IPS DF 4.7 (cell line): ENCODE data around the gene CD200.

Experiments used
- DNase-seq: peaks from one replicate; pipeline ENCODE4 v3.0.0-alpha.2; 2013; ENCODE audit warnings: low spot score; ENCODE audit errors: extremely low read depth

CD200 gene

DNA sequence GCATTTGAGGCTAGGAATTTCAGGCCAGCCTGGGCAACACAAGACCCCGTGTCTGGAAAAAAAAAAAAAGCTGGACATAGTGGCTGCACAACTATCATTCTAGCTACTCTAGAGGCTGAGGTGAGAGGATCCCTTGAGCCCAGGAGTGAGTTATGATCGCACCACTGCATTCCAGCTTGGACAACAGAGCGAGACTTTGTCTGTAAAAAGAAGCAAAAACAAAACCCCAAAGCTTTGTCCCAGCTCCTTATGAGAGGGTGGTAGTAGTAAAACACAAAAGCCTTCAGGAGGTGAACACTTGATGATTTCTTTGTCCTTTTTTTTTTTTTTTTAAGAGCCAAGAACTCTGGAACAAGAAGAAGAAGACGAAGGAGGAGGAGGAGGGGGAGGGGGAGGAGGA lies 1.1 kb upstream of the CD200 start:
- DNase-seq: no peak

DNA sequence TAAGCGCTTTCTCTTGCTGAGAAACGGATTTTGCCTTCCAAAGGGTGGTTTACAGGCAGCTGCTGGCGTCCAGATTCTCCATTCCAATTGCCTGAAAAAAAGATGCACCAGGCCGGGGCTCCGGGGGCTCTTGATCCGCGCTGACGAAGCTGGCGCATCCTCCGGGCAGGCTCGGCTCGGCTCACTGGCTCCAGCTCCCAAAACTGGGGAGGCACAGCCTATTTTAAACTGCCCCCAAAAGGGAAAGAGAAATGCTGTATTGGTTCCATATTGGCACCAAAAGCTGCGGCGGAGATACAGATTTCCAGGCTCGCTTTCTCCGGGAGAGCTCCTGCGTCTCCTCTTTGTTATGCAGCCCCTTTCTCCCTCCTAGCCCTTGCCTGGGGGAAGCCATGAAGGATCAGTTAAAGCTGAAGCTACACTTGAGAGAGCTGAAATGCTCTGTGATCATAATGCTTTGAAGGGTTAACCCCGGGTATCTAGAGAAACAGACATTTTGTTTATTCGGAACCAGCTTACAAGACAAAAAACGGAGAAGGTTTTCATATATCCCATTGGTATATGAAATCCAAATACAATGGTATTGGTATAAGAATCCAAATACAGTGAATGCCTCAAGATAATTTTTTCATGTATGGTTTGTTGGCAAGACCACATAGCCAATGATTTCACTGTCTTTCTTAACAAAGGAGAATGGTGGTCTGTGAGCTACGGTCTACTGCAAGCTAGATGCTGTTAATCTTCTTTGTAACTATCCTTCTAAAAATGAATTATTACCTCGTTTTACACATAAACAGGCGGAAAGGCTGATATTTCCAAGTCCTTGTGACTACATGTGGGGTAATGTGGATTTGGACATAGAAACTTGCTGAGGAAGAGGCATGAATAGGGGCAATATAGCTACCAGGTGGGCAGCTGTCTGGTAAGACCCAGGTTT lies 693 bp downstream of the CD200 start:
- DNase-seq: no peak

DNA sequence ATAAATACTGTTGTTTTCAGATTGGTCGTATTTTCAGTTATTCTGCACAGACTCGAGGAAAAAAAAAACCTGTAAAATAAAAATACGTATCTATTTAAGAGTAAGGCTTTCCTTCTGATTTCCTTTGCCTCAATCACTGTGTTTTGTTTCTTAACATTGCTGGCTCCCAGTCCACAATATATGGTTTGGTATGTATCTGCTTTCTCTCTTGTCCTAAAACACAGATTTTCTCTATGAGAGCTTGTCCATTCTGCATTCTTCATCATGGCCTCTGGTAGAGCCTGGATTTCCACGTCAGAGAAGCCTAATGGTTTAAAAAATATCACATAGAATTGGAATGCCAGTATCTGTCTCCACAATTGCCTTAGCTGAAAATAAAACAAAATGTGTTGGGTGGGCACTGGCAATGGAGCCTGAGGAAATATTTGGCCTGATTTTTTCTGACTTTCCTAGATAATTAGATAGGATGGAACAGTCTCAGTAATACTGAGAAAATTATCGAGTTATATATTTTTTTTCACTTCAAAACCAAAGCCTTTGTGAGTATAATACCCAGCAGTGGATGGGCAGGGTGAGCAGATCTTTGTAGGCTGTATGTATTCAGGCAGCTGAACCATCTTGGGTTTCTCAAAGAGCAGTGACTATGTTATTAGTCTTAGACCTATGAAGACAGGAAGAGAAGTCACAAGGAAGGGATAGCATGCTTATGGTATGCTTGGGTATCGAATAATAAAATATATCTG lies 1.9 kb downstream of the CD200 start:
- DNase-seq: no peak

DNA sequence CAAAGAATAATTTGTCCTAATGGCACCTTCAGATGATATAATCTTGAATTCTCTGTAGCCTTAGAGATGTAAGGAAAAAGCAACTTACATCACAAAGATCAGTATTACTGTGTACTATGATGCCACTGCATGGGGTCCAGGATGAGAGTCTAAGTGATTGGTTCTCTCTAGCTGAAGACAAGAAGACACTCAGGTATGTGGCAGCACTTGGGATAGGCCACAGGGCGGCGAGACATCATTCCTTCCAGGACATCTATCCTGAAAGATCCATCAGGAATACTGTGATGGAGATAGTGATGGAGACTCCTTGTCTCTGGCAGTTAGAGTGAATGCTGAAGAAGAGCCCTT lies 2.5 kb downstream of the CD200 start:
- no peak for DNase-seq

DNA sequence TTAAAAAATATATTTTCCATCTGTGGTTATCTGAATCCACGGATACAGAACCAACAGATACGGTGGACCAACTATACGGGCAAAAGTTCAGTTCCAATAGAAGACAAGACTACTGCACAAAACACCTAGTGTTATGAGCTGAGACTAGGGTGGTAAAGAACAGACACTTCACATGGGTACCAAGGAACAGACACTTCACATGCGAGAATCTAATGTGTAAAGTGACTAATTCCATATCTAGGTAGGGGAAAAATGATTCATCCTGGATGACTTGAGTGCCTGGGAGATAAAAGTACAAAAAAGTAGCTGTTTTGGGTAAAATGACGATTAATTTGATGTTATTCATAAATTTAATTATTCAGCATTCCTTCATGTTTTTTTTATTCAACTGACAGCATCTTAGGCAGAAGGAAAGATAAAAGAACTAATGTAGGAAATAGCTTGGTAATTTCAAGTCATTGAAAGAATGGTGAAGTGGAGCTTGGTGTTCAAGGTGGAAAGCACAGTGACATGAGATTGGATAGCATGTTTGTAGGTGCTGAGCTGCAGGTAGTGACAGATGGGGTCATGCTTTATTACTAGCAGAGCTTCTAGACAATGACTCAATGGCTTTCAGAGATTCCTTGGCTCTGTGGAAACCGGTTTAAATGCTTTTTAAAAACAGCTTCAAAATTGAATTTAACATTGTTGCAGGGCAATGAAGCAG lies 5.2 kb downstream of the CD200 start:
- DNase-seq: no peak

DNA sequence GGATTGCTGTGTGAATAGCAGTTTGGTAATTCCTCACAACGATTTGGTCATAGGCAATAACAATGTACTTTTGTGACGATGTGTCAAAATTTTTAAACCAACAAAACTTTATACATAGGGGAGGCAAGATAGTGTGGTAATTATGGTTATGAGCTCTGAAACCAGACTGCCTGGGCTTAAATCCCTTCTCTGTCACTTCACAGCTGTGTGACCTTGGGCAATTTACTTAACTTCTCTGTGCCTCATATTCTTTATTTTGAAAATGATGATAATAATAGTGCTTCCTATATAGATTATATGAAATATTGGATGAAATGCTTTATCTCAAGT lies 5.7 kb downstream of the CD200 start:
- no peak for DNase-seq

DNA sequence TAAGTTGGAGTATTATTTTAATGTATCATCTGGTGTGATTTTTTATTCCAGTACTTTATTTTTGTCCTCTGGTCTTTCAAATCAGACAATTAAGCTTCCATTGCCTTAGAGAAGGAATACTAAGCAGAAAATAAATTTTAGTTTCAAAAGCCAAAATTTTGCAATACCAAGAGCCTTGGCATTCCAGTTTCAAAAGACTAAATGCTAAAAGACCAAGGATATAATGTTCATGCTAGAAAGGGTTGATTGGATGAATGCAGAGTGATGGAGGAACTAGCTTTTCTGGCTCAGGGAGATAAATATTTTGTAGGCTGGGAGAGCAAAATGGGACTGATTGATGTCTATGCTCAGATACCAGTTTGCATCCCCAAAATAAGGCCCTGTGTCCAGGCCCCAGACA lies 6.2 kb downstream of the CD200 start:
- DNase-seq: no peak

DNA sequence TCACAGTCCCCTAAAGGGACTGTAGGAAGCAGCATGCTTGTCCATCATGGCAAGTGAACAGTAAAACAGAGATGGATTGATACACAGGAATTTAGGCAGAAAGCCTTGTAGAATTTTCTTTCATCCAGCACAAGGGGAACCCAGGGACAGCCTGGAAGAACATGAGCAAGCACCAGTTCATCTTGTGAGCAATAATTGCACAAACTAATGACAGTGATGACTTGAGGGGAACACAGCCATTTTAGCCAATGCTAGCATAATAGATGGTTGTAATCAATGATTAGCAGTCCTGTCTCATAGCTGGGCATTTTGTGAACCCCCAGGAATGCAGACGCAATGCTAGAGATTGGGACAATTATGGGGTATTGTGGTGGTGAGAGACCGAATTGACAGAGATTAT lies 6.7 kb downstream of the CD200 start:
- no peak for DNase-seq

DNA sequence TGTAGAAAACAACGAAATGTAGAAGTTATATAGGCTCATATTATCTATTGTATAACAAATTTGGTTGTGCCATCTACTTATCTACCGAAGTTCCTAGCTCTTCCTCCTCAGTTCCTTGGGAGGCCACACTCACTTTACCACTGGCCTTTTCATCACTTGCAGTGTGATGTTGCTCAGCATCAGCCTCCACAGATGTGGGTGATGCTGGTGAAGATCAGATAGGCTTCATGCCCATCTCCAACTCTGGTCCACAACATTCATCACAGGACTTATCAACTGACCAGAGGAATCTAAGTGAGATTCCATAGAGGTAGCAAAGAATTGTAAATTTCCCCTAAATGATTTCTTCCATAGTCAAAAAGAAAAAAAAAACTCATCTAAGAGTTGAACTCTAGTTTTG lies 8.4 kb downstream of the CD200 start:
- no peak for DNase-seq

DNA sequence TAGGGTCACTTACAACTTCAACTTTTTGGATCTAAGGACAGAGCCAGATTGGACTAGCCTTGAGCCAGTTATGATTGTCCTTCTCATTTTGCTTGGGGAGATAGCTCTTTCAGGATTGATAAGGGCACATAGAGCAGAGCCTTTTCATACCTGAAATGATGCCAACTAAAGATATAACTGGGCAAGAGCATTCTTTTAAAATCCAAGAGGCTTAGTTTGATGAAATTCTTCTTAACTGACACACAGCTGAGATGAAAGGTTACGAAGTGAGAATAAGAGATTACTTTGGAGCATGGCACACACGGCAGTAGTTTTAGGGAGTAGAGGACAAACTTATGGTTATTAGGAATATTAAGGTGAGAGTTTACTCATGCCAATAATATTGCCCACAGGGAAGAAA lies 12.7 kb downstream of the CD200 start:
- no peak for DNase-seq

DNA sequence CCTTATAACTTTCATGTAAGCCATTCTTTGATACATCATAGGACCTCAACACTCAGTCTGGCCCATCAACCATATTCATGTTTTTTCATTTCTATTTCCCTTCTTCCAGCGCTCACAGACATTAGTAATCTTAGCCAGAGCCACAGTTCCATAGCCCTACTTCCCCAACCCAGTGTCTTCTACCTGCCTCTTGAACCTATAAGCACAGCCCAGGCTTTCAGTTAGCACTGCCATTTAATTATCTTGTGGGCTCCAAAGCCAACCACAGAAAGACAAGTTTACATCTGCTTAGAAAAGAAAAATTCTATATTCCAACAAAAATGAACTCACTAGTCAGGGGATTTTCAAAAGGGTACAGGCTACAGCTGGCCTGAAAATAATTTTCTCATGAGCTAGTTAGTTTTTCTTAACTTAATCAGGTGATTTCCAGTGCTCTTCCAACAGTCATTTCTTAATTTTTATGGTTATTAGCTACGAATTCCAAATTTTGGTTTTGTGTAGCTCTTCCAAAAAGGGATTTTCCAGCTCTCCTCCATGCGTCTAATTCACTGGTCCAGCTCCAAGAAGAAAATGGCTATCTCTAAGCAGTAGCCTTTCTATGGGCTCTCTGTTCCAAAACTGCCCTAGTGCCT lies 13.7 kb downstream of the CD200 start:
- no peak for DNase-seq

DNA sequence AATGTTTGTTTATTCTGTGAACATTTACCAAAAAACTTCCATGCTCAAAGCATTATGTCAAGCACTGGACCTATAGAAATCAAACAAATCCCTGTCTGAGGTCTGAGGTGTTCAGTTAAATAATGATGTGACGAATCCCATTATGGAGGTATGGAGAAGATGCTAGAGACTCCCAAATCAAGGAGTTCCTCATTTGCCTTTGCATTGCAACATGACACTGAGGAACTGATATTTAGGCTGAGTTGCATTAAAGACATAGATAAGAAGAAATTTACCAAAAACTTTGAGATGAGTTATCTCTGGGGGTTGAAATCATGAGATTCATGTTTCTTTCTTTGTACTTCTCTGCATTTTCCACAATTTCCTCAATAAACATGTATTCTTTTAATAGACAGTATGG lies 16.0 kb downstream of the CD200 start:
- no peak for DNase-seq

DNA sequence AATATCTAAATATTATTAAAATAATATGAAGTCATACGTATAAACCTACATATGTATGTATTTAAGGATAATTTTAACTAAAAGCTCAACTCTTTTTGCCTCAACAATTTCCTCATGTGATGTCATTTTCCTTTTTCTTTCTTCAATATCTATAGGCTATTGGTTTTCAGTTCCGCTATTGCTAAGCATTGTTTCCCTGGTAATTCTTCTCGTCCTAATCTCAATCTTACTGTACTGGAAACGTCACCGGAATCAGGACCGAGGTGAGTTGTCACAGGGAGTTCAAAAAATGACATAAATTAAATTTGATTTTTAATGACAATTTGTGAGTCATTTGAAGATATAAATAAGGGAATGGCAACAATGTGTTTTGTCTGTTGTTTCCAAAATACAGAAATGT lies 16.6 kb downstream of the CD200 start:
- DNase-seq: no peak

DNA sequence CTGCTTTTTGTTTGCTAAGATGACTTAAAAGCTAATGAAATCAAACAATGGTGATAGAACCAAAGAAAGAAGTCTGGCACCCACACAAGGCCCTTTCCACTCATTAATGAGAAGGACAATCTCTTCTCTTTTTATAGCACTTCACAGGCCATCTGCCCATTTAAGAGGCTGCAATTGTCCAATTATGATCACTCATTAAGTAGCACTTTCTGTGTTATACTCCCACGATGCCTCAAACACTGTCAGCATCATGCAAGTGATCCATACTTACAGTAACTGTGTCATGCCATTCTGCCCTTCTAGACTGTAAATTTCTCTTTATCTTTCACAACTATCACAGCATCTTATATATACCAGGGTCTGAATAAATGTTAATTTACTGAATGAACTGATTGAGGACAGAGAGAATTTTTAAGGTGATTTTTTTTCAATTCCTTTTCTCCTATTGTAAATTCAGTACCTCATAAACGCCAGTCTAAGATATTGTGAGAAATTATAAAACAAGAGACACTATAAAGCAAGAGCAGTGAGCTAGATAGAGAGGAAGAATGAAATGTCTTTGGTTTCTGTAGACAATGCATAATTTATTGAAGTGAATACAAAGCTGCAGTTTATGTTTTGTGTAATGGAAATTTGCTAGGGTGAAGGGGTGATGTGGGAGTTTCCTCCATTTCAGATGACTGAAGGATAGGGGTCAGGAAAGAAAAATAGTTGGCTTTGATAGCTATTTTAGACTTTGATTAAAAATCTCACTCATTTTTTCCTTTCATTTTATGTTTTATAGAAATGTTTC lies 17.3 kb downstream of the CD200 start:
- no peak for DNase-seq

DNA sequence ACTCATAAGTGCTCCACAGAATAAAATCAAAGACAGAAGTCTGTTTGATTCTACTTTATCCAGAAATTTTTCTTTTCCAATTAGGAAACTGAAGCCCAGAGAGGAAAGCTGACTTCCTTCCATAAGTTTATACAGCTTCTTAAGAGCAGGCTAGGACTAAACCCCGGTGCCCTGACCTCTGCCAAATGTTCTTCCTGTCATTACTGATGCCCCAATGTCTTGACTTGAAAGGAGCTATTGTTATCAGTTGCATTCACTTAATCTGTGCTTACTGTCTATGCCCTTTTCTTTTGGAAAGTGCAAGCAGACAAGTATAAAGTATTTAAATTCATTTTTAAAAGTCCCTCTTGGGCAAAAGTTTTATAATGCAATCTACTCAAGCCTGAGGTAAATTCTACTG lies 18.1 kb downstream of the CD200 start:
- DNase-seq: no peak

DNA sequence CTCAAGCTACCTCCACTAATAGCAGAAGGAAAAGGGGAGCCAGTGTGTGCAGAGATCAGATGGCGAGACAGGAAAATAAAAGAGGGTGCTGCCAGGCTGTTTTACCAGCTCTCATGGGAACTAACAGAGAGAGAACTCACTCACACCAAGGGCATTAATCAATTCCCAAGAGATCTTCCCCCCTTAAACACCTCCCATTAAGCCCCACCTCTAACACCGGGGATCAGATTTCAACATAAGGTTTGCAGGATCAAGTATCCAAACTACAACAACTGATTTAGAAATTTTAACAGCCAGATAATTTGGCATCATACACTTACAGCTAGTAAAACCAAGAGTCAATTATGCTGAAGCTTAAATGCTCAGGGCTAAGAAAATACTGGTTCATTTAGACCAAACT lies 18.9 kb downstream of the CD200 start:
- DNase-seq: no peak

DNA sequence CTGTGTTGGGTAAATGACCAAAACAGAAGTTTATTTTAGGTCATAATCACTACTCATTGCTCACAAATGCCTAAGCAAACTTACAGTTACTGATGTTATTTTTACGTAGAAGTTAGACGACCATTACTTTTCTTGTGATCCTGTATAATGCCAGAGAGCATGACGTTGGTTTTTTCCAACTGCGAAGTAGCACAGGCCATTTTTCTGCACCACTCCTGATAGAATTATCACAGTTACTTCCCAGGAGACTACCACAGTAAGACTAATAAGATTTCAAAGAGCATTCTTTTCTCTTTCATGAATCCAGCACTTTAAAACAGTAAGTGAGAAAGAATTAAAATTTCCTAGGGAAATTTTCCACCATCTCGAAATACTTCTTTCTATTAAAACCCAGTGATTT lies 19.8 kb downstream of the CD200 start:
- DNase-seq: no peak

DNA sequence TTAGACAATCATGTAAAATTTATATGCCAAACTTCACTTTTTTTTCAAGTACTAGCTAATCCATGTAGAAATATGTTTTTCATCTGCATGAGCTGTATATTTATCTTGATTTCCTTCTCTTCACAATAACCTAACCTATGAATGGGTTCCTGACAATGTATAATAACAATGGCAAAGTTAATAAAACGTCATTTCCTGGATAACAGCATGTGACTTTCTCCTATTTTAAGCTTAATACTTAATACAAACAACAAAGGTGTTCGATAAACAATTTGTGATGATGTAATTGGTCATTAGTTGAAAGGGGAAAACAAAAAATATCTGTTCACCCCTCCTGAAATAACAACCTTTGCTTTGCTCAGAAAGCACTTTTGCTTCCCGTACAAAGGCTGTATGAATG lies 20.4 kb downstream of the CD200 start:
- no peak for DNase-seq

DNA sequence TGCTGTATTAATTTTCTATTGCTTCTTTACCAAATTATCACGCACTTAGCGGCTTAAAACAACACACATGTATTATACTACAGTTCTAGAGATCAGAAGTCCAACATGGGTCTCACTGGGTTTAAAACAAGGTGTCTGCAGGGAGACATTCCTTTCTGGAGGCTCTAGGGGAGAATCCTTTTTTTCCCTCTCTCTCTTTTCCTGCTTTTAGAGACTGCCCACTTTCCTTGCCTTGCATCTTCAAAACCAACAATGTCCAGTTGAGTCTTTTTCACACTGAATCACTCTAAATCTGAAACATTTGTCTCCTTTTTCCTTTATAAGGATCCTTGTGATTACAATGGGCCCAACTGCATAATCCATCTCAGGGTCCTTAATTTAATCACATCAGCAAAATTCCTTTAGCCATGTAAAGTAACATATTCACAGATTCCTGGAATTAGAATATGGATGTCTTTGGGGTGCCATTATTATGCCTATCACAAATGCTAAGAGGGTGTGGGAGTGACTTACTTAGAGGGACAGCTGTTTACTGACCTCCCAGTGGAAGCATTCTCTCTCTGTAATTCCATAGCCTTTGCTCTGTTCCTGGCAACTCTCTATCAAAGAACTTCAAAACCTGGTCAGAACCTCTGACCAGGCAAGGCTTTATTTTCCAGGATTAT lies 21.8 kb downstream of the CD200 start:
- no peak for DNase-seq

DNA sequence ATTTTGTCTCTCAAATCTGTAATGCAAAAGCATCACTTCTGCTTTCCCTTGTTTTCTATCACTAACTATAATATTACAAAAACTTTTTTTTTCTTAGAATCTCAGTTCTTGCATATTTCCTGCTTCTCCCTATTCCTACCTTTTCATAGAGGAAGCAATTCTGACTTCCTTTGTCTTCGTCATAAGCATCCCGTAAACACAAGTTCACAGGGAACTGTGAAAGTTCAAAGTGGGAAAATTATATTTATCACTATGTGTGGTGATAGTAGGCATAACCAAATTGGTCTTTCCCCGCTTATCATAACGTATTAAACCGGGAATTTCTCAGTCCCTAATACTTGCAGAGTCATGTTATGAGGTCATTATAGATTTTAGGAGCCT lies 22.3 kb downstream of the CD200 start:
- no peak for DNase-seq
